Peyer's patch (tissue), 4 donors: Measurements from ENCODE around the gene LPIN1. TPM values are rescaled to one million over a fixed set of nuclear protein-coding genes. Genes with fewer than 3 reads are reported as not detected.

Experiments
- DNase-seq, 3 donors: peaks; one replicate each; pipeline ENCODE4 v3.0.0-alpha.2; 2017 to 2019
- H3K27ac ChIP-seq, 4 donors: fragments of 200-600 bp; sonication (generic); one replicate each; pipeline ENCODE4 v1.5.1; 2016 to 2019
- H3K27me3 ChIP-seq, 2 donors: fragments of 200-600 bp; sonication (generic); one replicate each; pipeline ENCODE4 v1.5.1; 2019
- H3K36me3 ChIP-seq, 3 donors: fragments of 200-600 bp; sonication (generic); one replicate each; pipeline ENCODE4 v1.5.1; 2016 to 2019
- H3K4me1 ChIP-seq, 4 donors: fragments of 200-600 bp; sonication (generic); one replicate each; pipeline ENCODE4 v1.5.1; 2016 to 2019
- H3K4me3 ChIP-seq, 4 donors: fragments of 200-600 bp; sonication (generic); 1 replicate in 3 of 4; 2 replicates in 1 of 4; pipeline ENCODE4 v1.5.1; 2016 to 2019; ENCODE audit warnings: mild to moderate bottlenecking in 1 of 4
- H3K9me3 ChIP-seq, 4 donors: fragments of 200-600 bp; sonication (generic); one replicate each; pipeline ENCODE4 v1.5.1; 2016 to 2019; ENCODE audit warnings: mild to moderate bottlenecking in 1 of 4
- POLR2A ChIP-seq, 2 donors: fragments of 450-650 bp; IDR thresholded peaks; one replicate each; pipeline ENCODE4 v1.5.1; 2017; ENCODE audit warnings: antibody characterized with exemption in 2 of 2, mild to moderate bottlenecking in 2 of 2, moderate library complexity in 2 of 2
- total RNA-seq, 4 donors: library from RNA; depleted of rRNA; stranded (reverse); fragments of >200 nt; gene quantifications; one replicate each; pipeline ENCODE4 v1.1.0, GENCODE V29; 2016
- TF ChIP-seq, protein P1 (sequence below), 6 experiments: fragments of 450-650 bp in 4 of 6; fragments of 200-600 bp in 2 of 6; sonication (generic) in 1 of 6; IDR thresholded peaks; one replicate each; pipeline ENCODE4 v1.5.1; 2017 to 2019; ENCODE audit warnings: antibody characterized with exemption in 6 of 6, mild to moderate bottlenecking in 3 of 6, moderate library complexity in 1 of 6

LPIN1 gene
- total RNA-seq, 4 donors from 2014 or later, result 28.7 to 69.3 (median 44.0) TPM

DNA sequence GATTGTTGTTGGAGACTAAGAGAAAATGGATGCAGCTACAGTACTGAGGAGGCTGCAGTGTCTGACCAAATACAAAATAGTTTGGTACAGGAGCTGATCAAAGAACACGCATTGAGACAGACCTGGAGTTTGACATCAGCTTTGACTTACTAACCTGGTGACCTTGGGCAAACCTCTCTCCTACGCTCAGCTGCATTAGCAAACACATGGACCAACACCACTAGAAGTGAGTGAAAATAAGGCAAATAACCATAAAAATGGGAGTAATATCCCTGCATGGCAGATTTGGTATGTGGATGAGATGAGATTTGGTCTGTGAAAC lies 126.5 kb downstream of the LPIN1 start:
- Histone ChIP-seq H3K4me3 (no peak overlapping the region), H3K36me3 (no peaks in the 10 kb centered on the region), H3K27me3 (no peaks in the 10 kb centered on the region), H3K4me1 (peaks cover 0 to 6% (median 0%) of the 10 kb centered on the region in 4 donors), H3K27ac (no peak overlapping the region), H3K9me3 (no peaks in the 10 kb centered on the region)
- TF ChIP-seq, protein P1, sequence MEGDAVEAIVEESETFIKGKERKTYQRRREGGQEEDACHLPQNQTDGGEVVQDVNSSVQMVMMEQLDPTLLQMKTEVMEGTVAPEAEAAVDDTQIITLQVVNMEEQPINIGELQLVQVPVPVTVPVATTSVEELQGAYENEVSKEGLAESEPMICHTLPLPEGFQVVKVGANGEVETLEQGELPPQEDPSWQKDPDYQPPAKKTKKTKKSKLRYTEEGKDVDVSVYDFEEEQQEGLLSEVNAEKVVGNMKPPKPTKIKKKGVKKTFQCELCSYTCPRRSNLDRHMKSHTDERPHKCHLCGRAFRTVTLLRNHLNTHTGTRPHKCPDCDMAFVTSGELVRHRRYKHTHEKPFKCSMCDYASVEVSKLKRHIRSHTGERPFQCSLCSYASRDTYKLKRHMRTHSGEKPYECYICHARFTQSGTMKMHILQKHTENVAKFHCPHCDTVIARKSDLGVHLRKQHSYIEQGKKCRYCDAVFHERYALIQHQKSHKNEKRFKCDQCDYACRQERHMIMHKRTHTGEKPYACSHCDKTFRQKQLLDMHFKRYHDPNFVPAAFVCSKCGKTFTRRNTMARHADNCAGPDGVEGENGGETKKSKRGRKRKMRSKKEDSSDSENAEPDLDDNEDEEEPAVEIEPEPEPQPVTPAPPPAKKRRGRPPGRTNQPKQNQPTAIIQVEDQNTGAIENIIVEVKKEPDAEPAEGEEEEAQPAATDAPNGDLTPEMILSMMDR (IDR thresholded peaks at IDR 0.05), result no peak
- TF ChIP-seq POLR2A (IDR thresholded peaks at IDR 0.05), result no peak
- DNase-seq, result no peak

DNA sequence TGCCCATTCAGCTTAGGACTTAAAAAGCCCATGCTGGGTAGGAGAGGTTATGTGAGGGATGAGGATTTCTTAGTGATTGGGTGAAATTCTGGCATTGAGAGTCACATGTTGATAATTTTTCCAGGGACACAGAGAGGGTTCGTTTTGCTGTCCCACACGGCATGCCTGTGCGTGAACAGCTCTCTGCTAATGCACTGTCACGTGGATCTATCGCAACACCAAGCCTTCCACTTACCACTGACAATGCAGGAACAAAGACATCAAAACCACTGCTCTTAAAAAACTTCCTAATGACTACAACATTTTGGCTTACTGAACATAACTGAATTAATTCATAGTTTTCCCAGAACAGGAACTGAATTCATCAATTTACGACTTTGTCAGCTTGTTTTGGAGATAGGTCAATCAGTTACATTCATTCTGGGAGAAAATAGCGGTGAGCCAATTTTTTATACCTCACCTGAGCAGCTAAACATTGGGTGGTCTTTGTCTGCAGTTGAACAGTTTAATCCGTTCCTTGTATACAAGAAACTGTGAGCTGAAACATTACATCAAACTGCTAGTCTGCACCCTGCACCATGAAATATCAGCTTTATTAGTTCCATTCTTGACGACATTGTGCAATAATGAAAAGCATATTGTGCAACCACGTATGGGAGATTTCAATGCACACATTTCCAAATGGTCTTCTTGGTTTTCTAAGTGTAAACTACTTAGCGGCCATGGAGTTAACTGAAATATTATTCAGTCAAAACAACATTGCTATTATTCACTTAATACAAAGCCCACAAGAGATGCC lies 127.1 kb downstream of the LPIN1 start:
- H3K27ac ChIP-seq, result no peak overlapping the region
- H3K9me3 ChIP-seq, result no peaks in the 10 kb centered on the region
- no peaks in the 10 kb centered on the region for H3K36me3 ChIP-seq
- DNase-seq, result no peak
- TF ChIP-seq, protein P1 (IDR thresholded peaks at IDR 0.05), result no peak
- TF ChIP-seq POLR2A (IDR thresholded peaks at IDR 0.05), result no peak
- peaks cover 0 to 6% (median 0%) of the 10 kb centered on the region in 4 donors for H3K4me1 ChIP-seq
- H3K4me3 ChIP-seq, result no peak overlapping the region
- no peaks in the 10 kb centered on the region for H3K27me3 ChIP-seq

DNA sequence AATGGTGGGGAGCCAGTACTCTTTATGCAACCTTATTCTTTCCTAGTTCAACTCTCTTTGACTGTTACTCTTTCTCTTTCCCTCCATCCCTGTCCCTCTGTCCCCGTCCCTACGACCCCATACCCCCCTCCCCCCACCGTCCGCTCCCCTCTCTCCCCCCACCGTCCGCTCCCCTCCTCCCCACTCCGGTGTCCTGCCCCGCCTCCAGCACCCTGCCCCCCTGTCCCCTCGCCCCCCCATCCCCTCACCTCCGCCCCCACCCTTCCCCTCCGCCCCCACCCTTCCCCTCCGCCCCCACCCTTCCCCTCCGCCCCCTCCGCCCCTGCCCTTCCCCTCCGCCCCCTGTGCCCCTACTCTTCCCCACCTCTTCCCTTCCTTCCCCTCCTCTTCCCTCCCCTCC lies 128.4 kb downstream of the LPIN1 start:
- DNase-seq, result no peak
- Histone ChIP-seq H3K27ac (no peak overlapping the region), H3K4me1 (peaks cover 0 to 6% (median 0%) of the 10 kb centered on the region in 4 donors), H3K4me3 (no peak overlapping the region), H3K27me3 (no peaks in the 10 kb centered on the region), H3K9me3 (no peaks in the 10 kb centered on the region), H3K36me3 (no peaks in the 10 kb centered on the region)
- no peak for TF ChIP-seq POLR2A (IDR thresholded peaks at IDR 0.05)
- TF ChIP-seq, protein P1 (IDR thresholded peaks at IDR 0.05), result no peak

DNA sequence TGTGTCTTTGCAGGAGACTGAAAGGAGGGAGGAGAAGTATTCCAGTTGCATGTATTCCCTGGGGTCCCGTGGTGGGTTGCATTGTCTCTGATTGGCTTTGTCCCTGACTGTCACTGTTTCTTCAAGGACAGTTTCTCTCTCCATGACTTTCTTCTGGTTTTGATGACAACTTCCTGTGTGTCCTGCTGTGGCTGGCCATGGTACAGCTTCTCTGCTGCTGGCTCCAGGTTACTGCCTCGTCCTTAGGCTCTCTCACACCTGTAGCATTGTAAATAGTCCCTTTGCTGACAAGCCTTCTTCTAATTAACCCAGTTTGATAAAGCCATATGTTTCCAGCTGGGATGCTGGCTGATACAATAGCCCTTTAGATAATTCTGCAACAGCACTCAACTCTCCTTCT lies 129.0 kb downstream of the LPIN1 start:
- H3K27ac ChIP-seq, result no peak overlapping the region
- peaks cover 0 to 6% (median 0%) of the 10 kb centered on the region in 4 donors for H3K4me1 ChIP-seq
- DNase-seq, result no peak
- no peaks in the 10 kb centered on the region for H3K36me3 ChIP-seq
- no peaks in the 10 kb centered on the region for H3K9me3 ChIP-seq
- H3K4me3 ChIP-seq, result no peak overlapping the region
- TF ChIP-seq, protein P1 (IDR thresholded peaks at IDR 0.05), result no peak
- TF ChIP-seq POLR2A (IDR thresholded peaks at IDR 0.05), result no peak
- H3K27me3 ChIP-seq, result no peaks in the 10 kb centered on the region

DNA sequence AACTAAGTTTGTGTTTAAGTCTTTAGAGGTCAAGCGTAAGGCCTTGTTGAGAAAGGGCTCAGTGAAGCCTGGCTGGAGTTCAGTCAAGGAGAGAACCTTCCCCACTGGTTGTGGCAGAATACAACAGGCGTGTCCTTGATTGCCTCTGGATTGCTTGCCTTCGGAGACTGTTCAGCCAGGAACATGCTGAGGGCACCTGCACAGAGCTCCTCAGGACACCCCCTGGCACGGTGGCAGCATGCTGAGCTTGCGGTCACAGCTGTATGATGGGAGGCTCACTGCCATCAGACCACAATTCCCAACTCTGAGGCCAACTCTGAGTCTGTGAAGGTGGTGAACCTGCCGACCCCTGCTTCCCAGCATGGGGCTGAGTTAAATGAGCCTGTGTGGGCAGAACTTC lies 130.0 kb downstream of the LPIN1 start:
- Histone ChIP-seq H3K36me3 (no peaks in the 10 kb centered on the region), H3K27me3 (no peaks in the 10 kb centered on the region), H3K4me3 (no peak overlapping the region), H3K9me3 (no peaks in the 10 kb centered on the region), H3K27ac (no peak overlapping the region), H3K4me1 (peaks cover 0 to 6% (median 0%) of the 10 kb centered on the region in 4 donors)
- no peak for DNase-seq
- no peak for TF ChIP-seq POLR2A (IDR thresholded peaks at IDR 0.05)
- TF ChIP-seq, protein P1 (IDR thresholded peaks at IDR 0.05), result no peak
